ENCODE data around the gene CREB3L1. TPM values are rescaled to one million over a fixed set of nuclear protein-coding genes. Genes with fewer than 3 reads are reported as not detected.

CREB3L1 gene
- total RNA-seq, 1 experiment from 2014 or later: 3.3 TPM

- H3K27ac Mint-ChIP-seq: no peak overlapping the region
- no peak for DNase-seq
- WGBS (ENCODE audit: extremely low coverage, insufficient read length, low lambda C conversion rate): no CpG with 5 or more reads among the region's 9 CpGs
These were observed 12.5 kb upstream of the CREB3L1 start for GRCh38 chr11:46264976-46265375.

More at GRCh38 chr11:46264976-46265375, 12.5 kb upstream of the CREB3L1 start:
- Mint-ChIP-seq H3K27me3 (ENCODE audit: low read depth) (peaks cover 6% of the 10 kb centered on the region), H3K4me3 (no peak overlapping the region), H3K36me3 (ENCODE audit: insufficient read depth in 1 of 3, low read depth in 3 of 3) (no peaks in the 10 kb centered on the region; a peak in 1 of 7 replicates), H3K4me1 (peaks cover 0 to 13% of the 10 kb centered on the region in 2 experiments; a peak in 3 of 4 replicates), H3K9me3 (peaks cover 0 to 6% of the 10 kb centered on the region in 2 experiments; a peak in 2 of 5 replicates)
- Histone ChIP-seq H3K23me2 (ENCODE audit: insufficient read length, low read depth, low read length, poor library complexity, severe bottlenecking) (no peaks in the 10 kb centered on the region), H3K56ac (ENCODE audit: insufficient read length, low read depth, low read length) (no peak overlapping the region), H3K4me1 (ENCODE audit: insufficient read depth, low read length) (no peaks in the 10 kb centered on the region), H3K9ac (ENCODE audit: extremely low read depth, insufficient read length, low read length) (no peak overlapping the region), H2BK12ac (ENCODE audit: insufficient read length, low read depth, low read length) (no peak overlapping the region), H4K91ac (ENCODE audit: insufficient read length, low read depth, low read length) (no peak overlapping the region), H3K79me2 (ENCODE audit: insufficient read depth, low read length) (no peaks in the 10 kb centered on the region), H2BK5ac (ENCODE audit: insufficient read length, low read length) (no peak overlapping the region), H3K4ac (ENCODE audit: low read depth, low read length) (no peak overlapping the region), H2BK15ac (ENCODE audit: low read depth, low read length) (no peak overlapping the region), H2AFZ (ENCODE audit: low read length) (no peak overlapping the region), H3K14ac (ENCODE audit: insufficient read depth, low read length) (no peak overlapping the region), H3K27ac (ENCODE audit: insufficient read length, low read depth, low read length) (no peak overlapping the region), H4K8ac (replicated peaks; ENCODE audit: insufficient read length, low read depth, low read length) (no peak overlapping the region), H4K5ac (ENCODE audit: insufficient read length, low read depth, low read length) (no peak overlapping the region), H4K20me1 (ENCODE audit: control insufficient read depth, insufficient read depth, insufficient read length) (no peaks in the 10 kb centered on the region), H3K18ac (ENCODE audit: insufficient read length, low read depth, low read length) (no peak overlapping the region), H3K27me3 (ENCODE audit: insufficient read depth, low read length) (no peaks in the 10 kb centered on the region), H3K9me3 (ENCODE audit: control insufficient read depth, low read depth, low read length) (no peaks in the 10 kb centered on the region), H3K23ac (ENCODE audit: insufficient read length, low read depth, low read length) (no peak overlapping the region), H2BK20ac (ENCODE audit: low read depth, low read length, poor library complexity, severe bottlenecking) (no peak overlapping the region), H2AK5ac (ENCODE audit: insufficient read length, low read length) (no peak overlapping the region), H3T11ph (ENCODE audit: low read length) (no peak overlapping the region), H3K79me1 (ENCODE audit: insufficient read depth, low read depth, low read length, poor library complexity, severe bottlenecking) (no peaks in the 10 kb centered on the region), H2BK120ac (ENCODE audit: low read depth, low read length, poor library complexity, severe bottlenecking) (no peak overlapping the region), H3K4me2 (ENCODE audit: insufficient read depth, insufficient read length, low read length) (no peak overlapping the region)
- TF ChIP-seq CTCF (conservative IDR thresholded peaks at IDR 0.05): no peak
